H9 (cell line): ENCODE measurements around the gene CHD9. TPM values are rescaled to one million over a fixed set of nuclear protein-coding genes. Genes with fewer than 3 reads are reported as not detected.

Source experiments
- DNase-seq: peaks from one replicate; pipeline ENCODE4 v3.0.0-alpha.2; 2017
- H2AFZ ChIP-seq: one replicate; pipeline ENCODE4 v1.6.1; 2013; ENCODE audit warnings: mild to moderate bottlenecking, low read length, control low read depth, moderate library complexity
- H2AK5ac ChIP-seq: 2 replicates; pipeline ENCODE4 v1.6.1; 2013; ENCODE audit warnings: low read length, control low read depth, mixed read lengths; ENCODE audit not compliant: insufficient read length
- H2BK120ac ChIP-seq: one replicate; pipeline ENCODE4 v1.6.1; 2013; ENCODE audit warnings: low read depth, mild to moderate bottlenecking, low read length, control low read depth, inconsistent platforms; ENCODE audit not compliant: poor library complexity, severe bottlenecking
- H2BK12ac ChIP-seq: 2 replicates; pipeline ENCODE4 v1.6.1; 2013; ENCODE audit warnings: low read length, control low read depth, mixed read lengths, low read depth; ENCODE audit not compliant: insufficient read length
- H2BK15ac ChIP-seq: 2 replicates; pipeline ENCODE4 v1.6.1; 2013; ENCODE audit warnings: low read depth, low read length, control low read depth
- H2BK20ac ChIP-seq: one replicate; pipeline ENCODE4 v1.6.1; 2013; ENCODE audit warnings: low read depth, mild to moderate bottlenecking, low read length, control low read depth, inconsistent platforms; ENCODE audit not compliant: poor library complexity, severe bottlenecking
- H2BK5ac ChIP-seq: 2 replicates; pipeline ENCODE4 v1.6.1; 2013; ENCODE audit warnings: low read length, control low read depth, mixed read lengths; ENCODE audit not compliant: insufficient read length
- H3K14ac ChIP-seq: 2 replicates; pipeline ENCODE4 v1.6.1; 2013; ENCODE audit warnings: low read length, control low read depth; ENCODE audit not compliant: insufficient read depth
- H3K18ac ChIP-seq: 2 replicates; pipeline ENCODE4 v1.6.1; 2013; ENCODE audit warnings: low read depth, mild to moderate bottlenecking, mixed read lengths, low read length, control low read depth; ENCODE audit not compliant: insufficient read length
- H3K23ac ChIP-seq: 2 replicates; pipeline ENCODE4 v1.6.1; 2013; ENCODE audit warnings: low read length, control low read depth, mixed read lengths, low read depth; ENCODE audit not compliant: insufficient read length
- H3K23me2 ChIP-seq: 2 replicates; pipeline ENCODE4 v1.6.1; 2013; ENCODE audit warnings: low read depth, mild to moderate bottlenecking, mixed read lengths, low read length, control low read depth; ENCODE audit not compliant: insufficient read length, poor library complexity, severe bottlenecking
- H3K27ac ChIP-seq: 2 replicates; pipeline ENCODE4 v1.5.1; 2013; ENCODE audit warnings: low read length, control low read depth, mixed read lengths, low read depth; ENCODE audit not compliant: insufficient read length
- H3K27me3 ChIP-seq: 2 replicates; pipeline ENCODE4 v1.6.1; 2013; ENCODE audit warnings: low read length, control low read depth, inconsistent platforms; ENCODE audit not compliant: insufficient read depth
- H3K4ac ChIP-seq: 2 replicates; pipeline ENCODE4 v1.6.1; 2013; ENCODE audit warnings: low read depth, mild to moderate bottlenecking, control low read depth, inconsistent platforms, low read length, moderate library complexity
- H3K4me1 ChIP-seq: 2 replicates; pipeline ENCODE4 v1.6.1; 2013; ENCODE audit warnings: low read length, control low read depth, inconsistent platforms; ENCODE audit not compliant: insufficient read depth
- H3K4me2 ChIP-seq: 2 replicates; pipeline ENCODE4 v1.6.1; 2013; ENCODE audit warnings: low read length, control low read depth, mixed read lengths; ENCODE audit not compliant: insufficient read length, insufficient read depth
- H3K56ac ChIP-seq: 2 replicates; pipeline ENCODE4 v1.6.1; 2013; ENCODE audit warnings: low read depth, mild to moderate bottlenecking, mixed read lengths, low read length, control low read depth; ENCODE audit not compliant: insufficient read length
- H3K79me1 ChIP-seq: 2 replicates; pipeline ENCODE4 v1.6.1; 2013; ENCODE audit warnings: low read depth, mild to moderate bottlenecking, moderate library complexity, low read length, control low read depth, inconsistent platforms; ENCODE audit not compliant: insufficient read depth, poor library complexity, severe bottlenecking
- H3K79me2 ChIP-seq: 2 replicates; pipeline ENCODE4 v1.6.1; 2013; ENCODE audit warnings: low read length, control low read depth, inconsistent platforms; ENCODE audit not compliant: insufficient read depth
- H3K9ac ChIP-seq: 2 replicates; pipeline ENCODE4 v1.6.1; 2013; ENCODE audit warnings: low read length, control low read depth, mixed read lengths; ENCODE audit not compliant: insufficient read length; ENCODE audit errors: extremely low read depth
- H3K9me3 ChIP-seq: one replicate; pipeline ENCODE4 v1.6.1; 2013; ENCODE audit warnings: low read depth, low read length, inconsistent platforms; ENCODE audit not compliant: control insufficient read depth
- H3T11ph ChIP-seq: one replicate; pipeline ENCODE4 v1.6.1; 2013; ENCODE audit warnings: mild to moderate bottlenecking, low read length, control low read depth, inconsistent platforms
- H4K20me1 ChIP-seq: one replicate; pipeline ENCODE4 v1.6.1; 2013; ENCODE audit not compliant: control insufficient read depth, insufficient read length, insufficient read depth
- H4K5ac ChIP-seq: 2 replicates; pipeline ENCODE4 v1.6.1; 2013; ENCODE audit warnings: low read depth, mild to moderate bottlenecking, mixed read lengths, low read length, control low read depth; ENCODE audit not compliant: insufficient read length
- H4K8ac ChIP-seq: replicated peaks from 2 replicates; pipeline ENCODE4 v1.6.1; 2013; ENCODE audit warnings: low read length, control low read depth, mixed read lengths, low read depth; ENCODE audit not compliant: insufficient read length
- H4K91ac ChIP-seq: 2 replicates; pipeline ENCODE4 v1.6.1; 2013; ENCODE audit warnings: low read depth, mild to moderate bottlenecking, moderate library complexity, mixed read lengths, low read length, control low read depth; ENCODE audit not compliant: insufficient read length
- H3K27ac Mint-ChIP-seq, 3 experiments: 2 replicates in 2 of 3; 3 replicates in 1 of 3; pipeline ENCODE4 v1.8.0; 2020 to 2021; ENCODE audit warnings: mixed read lengths in 3 of 3, mild to moderate bottlenecking in 1 of 3, moderate library complexity in 1 of 3
- H3K27me3 Mint-ChIP-seq: 2 replicates; pipeline ENCODE4 v1.8.0; 2021; ENCODE audit warnings: low read depth, mild to moderate bottlenecking, moderate library complexity, mixed read lengths
- H3K36me3 Mint-ChIP-seq, 3 experiments: 2 replicates in 2 of 3; 3 replicates in 1 of 3; pipeline ENCODE4 v1.8.0; 2020 to 2021; ENCODE audit warnings: low read depth in 3 of 3, mixed read lengths in 3 of 3; ENCODE audit not compliant: insufficient read depth in 1 of 3
- H3K4me1 Mint-ChIP-seq, 2 experiments: 2 replicates each; pipeline ENCODE4 v1.8.0; 2020; ENCODE audit warnings: mixed read lengths in 2 of 2
- H3K4me3 Mint-ChIP-seq, 2 experiments: 2 replicates in 1 of 2; 3 replicates in 1 of 2; pipeline ENCODE4 v1.8.0; 2020 to 2021; ENCODE audit warnings: mild to moderate bottlenecking in 2 of 2, mixed read lengths in 2 of 2, moderate library complexity in 1 of 2
- H3K9me3 Mint-ChIP-seq, 2 experiments: 2 replicates in 1 of 2; 3 replicates in 1 of 2; pipeline ENCODE4 v1.8.0; 2020; ENCODE audit warnings: mild to moderate bottlenecking in 2 of 2, mixed read lengths in 2 of 2, moderate library complexity in 1 of 2
- CTCF ChIP-seq: fragments of 200-600 bp; sonication (generic); conservative IDR thresholded peaks from 3 replicates; pipeline ENCODE4 v1.8.0; 2021; ENCODE audit warnings: antibody characterized with exemption, mild to moderate bottlenecking
- WGBS: extraction: QIAGEN DNeasy Blood & Tissue Kit; methylation state at CpG from one replicate; pipeline ENCODE4 v1.1.7; 2013; ENCODE audit warnings: missing lambda C conversion rate, low lambda C conversion rate, mixed read lengths; ENCODE audit not compliant: insufficient read length; ENCODE audit errors: extremely low coverage; 5-methylcytosine and 5-hydroxymethylcytosine counted together
- total RNA-seq: library from RNA; stranded (reverse); gene quantifications from 2 replicates; pipeline ENCODE4 v1.2.1, GENCODE V29; 2021

The CHD9 gene
- total RNA-seq, 1 experiment from 2014 or later, result 46.2 TPM

- WGBS, result no CpG with 5 or more reads among the region's 2 CpGs
- Histone ChIP-seq H4K20me1 (no peaks in the 10 kb centered on the region), H3K27me3 (no peaks in the 10 kb centered on the region), H3K4me1 (no peaks in the 10 kb centered on the region), H3K56ac (no peak overlapping the region), H2BK20ac (no peak overlapping the region), H3K18ac (no peak overlapping the region), H3K9me3 (no peaks in the 10 kb centered on the region), H3K14ac (no peak overlapping the region), H4K5ac (no peak overlapping the region), H3K23ac (no peak overlapping the region), H3K79me1 (no peaks in the 10 kb centered on the region), H2BK12ac (no peak overlapping the region), H3K9ac (no peak overlapping the region), H2AK5ac (no peak overlapping the region), H2BK120ac (no peak overlapping the region), H3K23me2 (no peaks in the 10 kb centered on the region), H2BK5ac (no peak overlapping the region), H3T11ph (no peak overlapping the region), H4K91ac (no peak overlapping the region), H3K4ac (no peak overlapping the region), H3K27ac (no peak overlapping the region), H3K79me2 (no peaks in the 10 kb centered on the region), H2BK15ac (no peak overlapping the region), H2AFZ (no peak overlapping the region), H3K4me2 (no peak overlapping the region), H4K8ac (no peak overlapping the region)
- Mint-ChIP-seq H3K27me3 (no peaks in the 10 kb centered on the region), H3K4me1 (peaks cover 8 to 9% of the 10 kb centered on the region in 2 experiments), H3K27ac (no peak overlapping the region), H3K36me3 (peaks cover 8 to 20% (median 12%) of the 10 kb centered on the region in 3 experiments; a peak in 6 of 7 replicates), H3K4me3 (no peak overlapping the region), H3K9me3 (no peaks in the 10 kb centered on the region)
- DNase-seq, result no peak
- no peak for TF ChIP-seq CTCF
Observed at GRCh38 chr16:53156516-53156915, 101.7 kb downstream of the CHD9 start.
